AG09309 (cell line): ENCODE results near the gene DEFB113.

Source experiments
- DNase-seq: peaks from one replicate; pipeline ENCODE4 v3.0.0-alpha.2; 2010; ENCODE audit warnings: low read depth
- H3K4me3 ChIP-seq: 2 replicates; pipeline ENCODE4 v1.5.1; 2011; ENCODE audit warnings: mild to moderate bottlenecking, low read depth, low read length, moderate library complexity; ENCODE audit not compliant: control insufficient read depth
- TF ChIP-seq, protein P1 (sequence below): IDR thresholded peaks from 2 replicates; pipeline ENCODE4 v1.5.1; 2011; ENCODE audit warnings: mild to moderate bottlenecking, low read depth, low read length, inconsistent platforms; ENCODE audit not compliant: insufficient read depth, control insufficient read depth; ENCODE audit errors: missing control alignments

DEFB113 gene

DNA sequence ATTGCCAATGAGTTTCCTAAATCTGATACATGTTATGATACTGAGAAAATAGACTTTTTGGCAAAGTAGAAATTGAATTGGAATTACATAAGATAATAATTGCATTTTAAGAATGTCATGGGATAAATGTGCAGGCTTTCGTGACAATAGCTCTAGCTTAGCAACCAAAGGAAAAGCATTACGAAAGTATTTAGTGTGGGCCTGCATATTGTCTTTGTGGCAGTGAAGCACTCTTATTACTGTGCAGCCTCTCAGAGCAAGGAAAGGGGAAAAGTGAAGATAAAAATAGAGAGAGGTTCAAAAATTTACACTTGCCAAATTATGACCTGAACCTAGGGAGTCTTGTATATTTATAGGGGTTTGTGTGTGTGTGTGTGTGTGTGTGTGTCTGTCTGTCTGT lies 12.6 kb upstream of the DEFB113 start:
- TF ChIP-seq, protein P1, sequence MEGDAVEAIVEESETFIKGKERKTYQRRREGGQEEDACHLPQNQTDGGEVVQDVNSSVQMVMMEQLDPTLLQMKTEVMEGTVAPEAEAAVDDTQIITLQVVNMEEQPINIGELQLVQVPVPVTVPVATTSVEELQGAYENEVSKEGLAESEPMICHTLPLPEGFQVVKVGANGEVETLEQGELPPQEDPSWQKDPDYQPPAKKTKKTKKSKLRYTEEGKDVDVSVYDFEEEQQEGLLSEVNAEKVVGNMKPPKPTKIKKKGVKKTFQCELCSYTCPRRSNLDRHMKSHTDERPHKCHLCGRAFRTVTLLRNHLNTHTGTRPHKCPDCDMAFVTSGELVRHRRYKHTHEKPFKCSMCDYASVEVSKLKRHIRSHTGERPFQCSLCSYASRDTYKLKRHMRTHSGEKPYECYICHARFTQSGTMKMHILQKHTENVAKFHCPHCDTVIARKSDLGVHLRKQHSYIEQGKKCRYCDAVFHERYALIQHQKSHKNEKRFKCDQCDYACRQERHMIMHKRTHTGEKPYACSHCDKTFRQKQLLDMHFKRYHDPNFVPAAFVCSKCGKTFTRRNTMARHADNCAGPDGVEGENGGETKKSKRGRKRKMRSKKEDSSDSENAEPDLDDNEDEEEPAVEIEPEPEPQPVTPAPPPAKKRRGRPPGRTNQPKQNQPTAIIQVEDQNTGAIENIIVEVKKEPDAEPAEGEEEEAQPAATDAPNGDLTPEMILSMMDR: no peak
- H3K4me3 ChIP-seq: no peak overlapping the region
- no peak for DNase-seq

DNA sequence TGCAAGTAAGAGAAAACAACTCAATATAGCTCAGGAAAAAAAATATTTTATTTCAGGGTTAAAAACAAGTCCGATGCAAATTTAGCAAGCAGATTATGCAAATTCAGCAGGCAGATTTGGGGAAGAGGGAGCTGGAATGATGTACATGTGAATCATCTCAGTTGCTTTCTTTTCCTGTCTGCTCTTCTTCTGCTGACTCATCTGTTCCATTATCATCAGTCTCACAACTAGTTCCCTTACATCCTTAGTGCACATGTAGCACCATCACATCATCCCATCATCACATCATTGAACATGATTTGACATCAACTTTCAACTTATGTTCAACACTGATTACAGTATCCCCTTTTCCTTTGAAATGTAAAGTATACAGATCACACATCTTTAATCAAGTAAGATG lies 11.5 kb upstream of the DEFB113 start:
- TF ChIP-seq, protein P1: no peak
- DNase-seq: no peak
- H3K4me3 ChIP-seq: no peak overlapping the region

DNA sequence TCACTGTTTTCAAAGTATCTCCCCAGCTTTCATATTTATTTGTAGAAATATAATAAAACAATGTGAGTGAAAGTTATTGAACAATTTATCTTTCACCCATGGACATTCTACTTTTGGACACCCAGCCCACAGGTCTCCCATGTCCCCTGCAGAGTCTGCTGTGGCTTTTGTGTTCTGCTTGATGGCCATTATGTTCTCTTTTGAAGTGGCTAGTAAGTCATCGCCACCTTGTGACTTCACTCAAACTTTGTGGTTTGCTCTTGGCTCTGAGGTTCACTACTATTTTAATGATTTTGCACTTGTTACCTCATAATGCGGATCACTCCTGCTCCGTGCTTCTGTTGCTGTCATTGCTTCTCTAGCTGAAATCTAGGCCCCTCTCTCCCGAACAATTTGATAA lies 10.2 kb upstream of the DEFB113 start:
- no peak for DNase-seq
- no peak overlapping the region for H3K4me3 ChIP-seq
- TF ChIP-seq, protein P1: no peak

DNA sequence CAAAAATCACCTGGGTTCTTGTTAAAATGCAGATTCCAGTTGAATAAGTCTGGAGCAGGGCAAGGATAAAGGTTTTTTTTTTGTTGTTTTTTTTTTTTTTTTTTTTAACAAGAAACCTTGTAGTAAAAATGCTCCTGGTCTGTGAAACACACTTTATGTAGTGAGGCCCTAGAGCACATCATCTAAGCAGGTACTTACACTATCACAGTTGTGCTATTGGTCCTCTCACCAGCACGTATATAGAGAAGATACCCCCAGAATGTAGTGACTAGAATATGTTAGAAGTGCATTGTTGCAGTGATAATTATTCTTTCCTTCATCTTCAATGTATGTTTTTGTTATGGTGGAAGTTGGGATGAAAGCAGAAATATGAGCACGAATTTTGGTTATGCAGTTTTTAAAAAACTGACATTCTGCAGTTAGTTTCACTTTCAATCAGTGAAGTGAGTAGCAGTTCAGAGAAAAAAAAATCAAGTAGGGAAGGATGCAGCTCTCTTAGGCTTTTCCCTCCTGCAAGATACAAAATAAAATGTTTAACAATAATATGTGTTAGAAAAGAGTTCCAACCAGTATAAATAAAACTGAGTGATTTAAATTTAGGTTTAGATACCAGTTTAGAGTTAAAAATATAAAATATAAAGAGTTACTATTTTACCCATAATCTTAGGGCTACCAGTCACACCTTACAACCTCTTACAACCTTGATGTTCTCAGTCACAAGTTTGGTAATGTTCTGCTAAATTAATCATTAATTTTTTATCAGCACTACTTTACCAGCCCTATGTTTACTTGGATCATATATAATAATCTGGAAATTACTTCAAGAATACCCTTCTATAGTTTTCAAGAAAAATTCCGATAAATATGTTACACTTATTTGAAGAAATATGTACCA lies 9.2 kb upstream of the DEFB113 start:
- DNase-seq: no peak
- TF ChIP-seq, protein P1: no peak
- no peak overlapping the region for H3K4me3 ChIP-seq

DNA sequence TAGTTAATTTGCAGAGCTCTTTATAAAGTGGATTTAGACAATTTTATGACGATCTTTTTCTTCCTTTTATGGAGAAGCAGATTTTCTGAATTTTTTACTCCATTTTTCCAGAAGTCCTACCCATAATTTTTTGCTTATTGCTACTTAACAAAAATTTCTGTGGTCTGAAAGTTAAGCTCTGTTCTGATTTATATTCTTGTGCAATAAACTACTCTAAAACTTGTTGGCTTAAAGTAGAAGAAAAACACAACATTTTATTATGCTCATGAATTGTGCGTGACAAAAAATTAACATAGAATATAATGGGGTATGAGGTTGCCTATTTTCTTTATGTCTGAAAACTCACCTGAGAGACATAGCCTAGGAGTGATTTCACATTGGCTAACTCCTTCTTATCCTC lies 2.6 kb downstream of the DEFB113 start:
- no peak overlapping the region for H3K4me3 ChIP-seq
- no peak for DNase-seq
- TF ChIP-seq, protein P1: no peak

DNA sequence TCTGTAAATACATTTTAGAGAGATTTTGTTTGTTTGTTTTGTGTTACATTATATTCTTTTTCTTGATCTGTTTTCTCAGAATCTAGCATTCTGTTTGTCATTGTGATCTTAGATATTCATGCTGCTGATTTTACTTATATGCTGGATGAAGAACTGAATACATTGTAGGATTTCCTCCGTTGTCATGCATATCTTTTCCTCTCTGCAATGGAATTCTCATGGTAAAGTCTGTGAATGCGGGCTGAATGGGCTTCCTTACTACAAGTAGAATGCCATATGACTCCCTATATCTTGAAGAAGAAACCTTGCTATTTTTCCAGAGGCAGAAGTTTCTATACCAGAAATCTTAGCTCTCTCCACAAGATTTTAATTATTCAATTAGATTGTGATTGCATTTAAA lies 3.1 kb downstream of the DEFB113 start:
- H3K4me3 ChIP-seq: no peak overlapping the region
- no peak for DNase-seq
- TF ChIP-seq, protein P1: no peak

DNA sequence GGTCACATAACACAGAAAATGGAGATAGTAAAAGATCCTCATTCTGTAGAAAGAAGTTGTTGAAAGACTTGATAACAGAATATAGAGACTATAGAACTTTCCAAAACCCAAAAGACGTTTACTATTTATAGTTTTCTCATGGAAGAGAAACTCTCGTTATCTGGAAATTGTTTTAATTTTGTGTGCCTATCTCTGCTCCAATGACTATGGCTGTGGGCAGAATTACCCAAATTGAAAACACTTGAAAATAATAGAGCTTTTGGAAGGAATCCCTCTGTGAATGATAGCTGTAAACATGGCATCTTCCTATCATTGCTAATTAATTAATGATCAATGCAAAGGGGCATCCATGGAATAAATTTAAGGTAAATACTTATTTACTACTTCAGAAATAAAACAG lies 5.4 kb downstream of the DEFB113 start, which contains the start of gene DEFB114:
Gene DEFB114 (minus strand): TSS at position 101 of the 400 bp plus-strand sequence. CDS start 59 bp downstream, at position 42.
- DNase-seq: no peak
- TF ChIP-seq, protein P1: no peak
- no peak within 1 kb of the TSS for H3K4me3 ChIP-seq
